HFF-Myc (cell line): ENCODE results near the gene SUSD6.
"Not testable (repeated sequence)": the region's sequence is repeated elsewhere in the genome, so short reads cannot be mapped to it uniquely, and the experiment has no call there.

ENCODE experiments used
- DNase-seq: peaks from one replicate; pipeline ENCODE4 v3.0.0-alpha.2; 2011; ENCODE audit warnings: low read depth; ENCODE audit errors: extremely low read depth
- H3K4me3 ChIP-seq: replicated peaks from 2 replicates; pipeline ENCODE4 v1.5.1; 2011; ENCODE audit warnings: low read depth, mild to moderate bottlenecking, control low read depth, low read length
- TF ChIP-seq, protein P1 (sequence below): IDR thresholded peaks from 2 replicates; pipeline ENCODE4 v1.5.1; 2012; ENCODE audit warnings: mild to moderate bottlenecking, low read depth, low read length, control low read depth; ENCODE audit errors: missing control alignments

SUSD6 gene

DNA sequence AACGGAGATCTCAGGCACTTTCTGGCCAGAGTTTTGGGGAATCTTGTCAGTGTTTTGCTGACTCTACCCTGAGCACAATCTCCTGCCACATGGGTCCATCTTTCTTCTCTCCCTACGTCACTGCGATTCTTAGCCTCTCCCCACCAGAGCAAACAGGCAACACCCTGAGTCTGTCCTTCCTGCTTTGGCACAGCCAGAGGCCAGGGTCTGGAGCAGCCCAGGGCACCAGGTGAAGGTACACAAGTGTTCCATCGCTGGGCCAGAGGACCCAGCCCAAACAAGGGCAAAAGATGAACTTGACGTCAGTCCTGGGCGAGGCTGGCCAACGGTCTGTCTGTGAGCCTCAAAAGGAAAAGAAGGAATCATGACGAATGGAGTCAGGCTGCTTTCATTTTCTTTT is 24.0 kb upstream of the SUSD6 start:
- DNase-seq, result no peak
- TF ChIP-seq, protein P1, sequence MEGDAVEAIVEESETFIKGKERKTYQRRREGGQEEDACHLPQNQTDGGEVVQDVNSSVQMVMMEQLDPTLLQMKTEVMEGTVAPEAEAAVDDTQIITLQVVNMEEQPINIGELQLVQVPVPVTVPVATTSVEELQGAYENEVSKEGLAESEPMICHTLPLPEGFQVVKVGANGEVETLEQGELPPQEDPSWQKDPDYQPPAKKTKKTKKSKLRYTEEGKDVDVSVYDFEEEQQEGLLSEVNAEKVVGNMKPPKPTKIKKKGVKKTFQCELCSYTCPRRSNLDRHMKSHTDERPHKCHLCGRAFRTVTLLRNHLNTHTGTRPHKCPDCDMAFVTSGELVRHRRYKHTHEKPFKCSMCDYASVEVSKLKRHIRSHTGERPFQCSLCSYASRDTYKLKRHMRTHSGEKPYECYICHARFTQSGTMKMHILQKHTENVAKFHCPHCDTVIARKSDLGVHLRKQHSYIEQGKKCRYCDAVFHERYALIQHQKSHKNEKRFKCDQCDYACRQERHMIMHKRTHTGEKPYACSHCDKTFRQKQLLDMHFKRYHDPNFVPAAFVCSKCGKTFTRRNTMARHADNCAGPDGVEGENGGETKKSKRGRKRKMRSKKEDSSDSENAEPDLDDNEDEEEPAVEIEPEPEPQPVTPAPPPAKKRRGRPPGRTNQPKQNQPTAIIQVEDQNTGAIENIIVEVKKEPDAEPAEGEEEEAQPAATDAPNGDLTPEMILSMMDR, result no peak
- H3K4me3 ChIP-seq, result no peak overlapping the region

DNA sequence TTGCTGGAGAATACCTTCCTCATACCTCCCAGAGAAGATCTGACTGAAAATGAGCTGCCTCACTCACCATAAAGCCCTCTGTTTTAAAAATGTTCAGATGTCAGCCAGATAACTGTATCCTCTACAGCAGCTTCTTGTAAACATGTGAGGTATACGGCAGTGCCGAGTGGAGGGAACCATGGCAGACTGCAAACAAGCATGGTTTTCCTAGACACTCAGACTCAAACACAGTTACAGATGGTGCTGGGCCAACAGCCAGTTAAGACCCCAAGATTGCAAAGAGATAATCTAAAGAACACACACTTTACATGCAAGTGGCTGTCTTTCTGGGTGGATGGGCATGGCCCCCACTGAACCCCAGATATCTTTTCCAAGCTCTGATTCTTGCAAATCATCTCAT is 20.1 kb upstream of the SUSD6 start:
- DNase-seq, result no peak
- TF ChIP-seq, protein P1, result no peak
- H3K4me3 ChIP-seq, result no peak overlapping the region

DNA sequence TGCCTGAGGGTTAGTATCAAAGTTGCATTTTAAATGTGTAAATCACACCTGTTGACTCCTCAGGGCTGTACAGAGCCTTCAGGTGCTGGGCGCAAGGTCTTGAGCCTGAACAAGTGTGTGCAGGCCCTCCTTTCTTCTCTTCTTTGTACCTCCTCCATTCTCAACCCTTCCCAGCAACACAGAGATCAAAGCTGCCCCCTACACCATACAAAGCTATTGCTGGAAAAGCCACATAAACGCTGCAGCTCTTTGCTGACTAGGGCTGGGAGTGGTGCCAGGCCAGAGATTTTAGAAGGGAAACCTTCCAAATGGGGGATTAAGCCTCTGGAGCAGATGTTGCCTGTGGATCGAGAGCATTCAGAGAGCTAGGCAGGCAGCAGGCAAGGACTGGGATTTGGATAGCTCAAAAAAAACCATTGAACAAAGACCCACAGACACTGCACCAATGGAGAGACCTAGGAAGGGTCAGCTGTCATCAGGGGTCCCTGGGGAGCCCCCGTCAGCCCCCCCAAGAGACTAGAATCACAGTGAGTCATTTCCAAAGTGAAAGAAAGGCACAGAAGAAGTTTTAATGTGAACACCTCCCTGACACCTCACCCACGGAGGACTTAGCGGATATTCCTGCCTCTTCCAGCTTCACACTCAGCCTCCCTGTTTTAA is 18.2 kb upstream of the SUSD6 start:
- TF ChIP-seq, protein P1, result no peak
- no peak overlapping the region; the same call in 1 of the 2 replicates for H3K4me3 ChIP-seq
- DNase-seq, result peak; percentile 78

DNA sequence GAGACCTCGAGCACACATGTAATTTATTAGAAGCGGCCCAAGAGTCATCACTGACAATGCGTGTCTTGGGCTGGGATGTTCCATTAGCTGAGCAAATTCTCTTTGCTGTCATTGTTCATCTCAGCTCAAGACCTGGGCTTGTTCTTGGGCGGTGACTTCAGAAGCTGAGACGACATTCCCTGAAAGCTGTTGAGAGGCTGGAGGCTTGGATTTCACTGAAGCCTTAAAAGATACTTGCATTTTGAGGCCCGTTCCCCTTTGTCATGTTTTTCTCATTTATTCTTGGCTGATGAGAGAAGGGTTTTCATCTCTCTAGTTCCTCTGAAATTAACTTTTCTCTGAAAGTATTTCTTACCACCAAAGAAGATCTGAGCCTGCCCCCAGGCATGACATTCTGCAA is 16.6 kb upstream of the SUSD6 start:
- DNase-seq, result no peak
- TF ChIP-seq, protein P1, result no peak
- no peak overlapping the region for H3K4me3 ChIP-seq

DNA sequence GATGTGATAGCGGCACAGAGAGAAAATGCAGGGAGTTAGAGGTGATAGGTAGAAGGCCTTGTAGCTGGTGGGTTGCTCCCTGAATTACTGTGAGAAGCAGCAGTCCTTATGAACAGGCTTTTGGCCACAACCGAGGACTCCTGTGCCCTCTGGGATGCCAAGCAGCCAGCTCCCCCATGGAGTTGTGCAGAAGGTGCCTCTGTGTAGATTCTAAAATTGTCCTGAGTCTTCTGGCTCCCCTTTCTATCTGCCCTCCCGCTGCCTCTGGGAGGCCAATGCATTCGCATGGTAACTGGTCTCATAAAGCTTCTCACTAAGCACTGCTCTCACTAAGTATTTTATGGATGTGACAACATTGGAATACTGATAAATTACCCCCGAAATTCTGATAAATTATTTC is 16.1 kb upstream of the SUSD6 start:
- no peak overlapping the region for H3K4me3 ChIP-seq
- no peak for DNase-seq
- TF ChIP-seq, protein P1, result no peak

DNA sequence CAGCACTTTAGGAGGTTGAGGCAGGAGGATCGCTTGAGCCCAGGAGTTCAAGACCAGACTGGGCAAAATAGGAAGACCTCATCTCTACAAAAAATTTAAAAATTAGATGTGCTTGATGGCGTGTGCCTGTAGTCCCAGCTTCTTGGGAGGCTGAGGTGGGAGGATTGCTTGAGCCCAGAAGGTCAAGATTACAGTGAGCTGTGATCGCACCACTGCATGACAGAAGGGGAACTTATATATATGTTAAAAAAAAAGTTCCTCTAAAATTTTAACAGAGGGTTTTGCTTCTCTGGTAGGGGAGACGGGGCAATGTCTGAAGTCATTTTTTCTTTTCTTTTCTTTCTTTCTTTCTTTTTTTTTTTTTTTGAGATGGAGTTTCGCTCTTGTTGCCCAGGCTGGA is 12.0 kb upstream of the SUSD6 start:
- DNase-seq, H3K4me3 ChIP-seq: not testable (repeated sequence)

DNA sequence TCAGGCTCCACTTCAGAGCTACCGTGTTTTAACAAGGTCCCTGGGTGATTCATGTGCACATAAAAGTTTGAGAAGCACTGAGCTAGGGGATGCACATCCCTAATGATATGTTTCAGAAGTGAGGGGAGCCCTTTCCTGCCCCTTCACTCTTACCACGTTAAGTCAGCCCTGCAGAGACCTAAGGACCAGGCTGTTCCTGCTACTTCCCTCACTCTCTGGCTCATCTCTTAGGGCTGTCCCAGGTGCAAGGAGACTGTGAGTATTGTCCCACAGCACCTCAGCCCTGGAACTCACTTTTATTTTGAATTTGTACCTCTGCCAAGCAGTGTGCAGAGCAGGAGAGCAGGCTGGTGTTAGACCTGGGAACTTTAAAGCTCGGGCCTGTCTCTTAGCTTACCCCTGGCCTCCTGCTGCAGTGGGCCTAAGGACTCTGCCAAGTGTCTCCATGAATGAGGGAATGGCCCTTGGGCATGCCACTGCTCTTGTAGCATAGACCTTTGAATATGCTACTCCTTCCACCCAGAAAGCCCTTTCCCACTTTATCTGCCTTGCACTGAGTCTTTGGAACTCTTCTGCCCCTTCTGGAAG is 11.0 kb upstream of the SUSD6 start:
- TF ChIP-seq, protein P1, result no peak
- H3K4me3 ChIP-seq, result no peak overlapping the region
- no peak for DNase-seq
